Right lobe of liver (tissue), 4 donors: ENCODE data around the gene SMARCB1.

Experiments used
- CTCF ChIP-seq, 4 donors: fragments of 200-600 bp in 3 of 4; fragments of 450-650 bp in 1 of 4; IDR thresholded peaks; one replicate each; pipeline versions ENCODE4 v1.5.1 to v1.8.0; 2016 to 2022; ENCODE audit warnings: antibody characterized with exemption in 4 of 4, mild to moderate bottlenecking in 2 of 4
- POLR2A ChIP-seq: fragments of 450-650 bp; IDR thresholded peaks from one replicate; pipeline ENCODE4 v1.6.1; 2017; ENCODE audit warnings: antibody characterized with exemption, mild to moderate bottlenecking
- donor health status: DM: no; HTN: no; CAD: no.
- donor health status: DM: no; HTN: no; CAD: no.
- donor health status: DM: no; HTN: yes; CAD: no.

- TF ChIP-seq POLR2A, result no peak
- no peak for TF ChIP-seq CTCF (IDR thresholded peaks at IDR 0.05)
Observed at GRCh38 chr22:23783265-23784150, 3.3 kb upstream of the SMARCB1 start.
